Ishikawa (cell line): ENCODE results near the gene B3GAT2.

Source experiments
- CEBPB ChIP-seq: IDR thresholded peaks from 2 replicates; pipeline ENCODE4 v1.6.1; 2012
- CREB1 ChIP-seq: IDR thresholded peaks from 2 replicates; pipeline ENCODE4 v1.6.1; 2012; ENCODE audit warnings: low read depth
- EGR1 ChIP-seq: IDR thresholded peaks from 2 replicates; pipeline ENCODE4 v1.6.1; 2012
- EP300 ChIP-seq: IDR thresholded peaks from 2 replicates; pipeline ENCODE4 v1.6.1; 2012; ENCODE audit warnings: borderline replicate concordance
- FOXM1 ChIP-seq: IDR thresholded peaks from 2 replicates; pipeline ENCODE4 v1.6.1; 2012; ENCODE audit warnings: low read depth, borderline replicate concordance
- NFIC ChIP-seq: IDR thresholded peaks from 2 replicates; pipeline ENCODE4 v1.6.1; 2012
- RAD21 ChIP-seq: IDR thresholded peaks from 2 replicates; pipeline ENCODE4 v1.6.1; 2012; ENCODE audit warnings: low read depth
- TAF1 ChIP-seq: IDR thresholded peaks from 2 replicates; pipeline ENCODE4 v1.6.1; 2012; ENCODE audit warnings: low read depth, mild to moderate bottlenecking
- TCF12 ChIP-seq: IDR thresholded peaks from 2 replicates; pipeline ENCODE4 v1.6.1; 2012; ENCODE audit warnings: low read depth
- TEAD4 ChIP-seq: IDR thresholded peaks from 2 replicates; pipeline ENCODE4 v1.6.1; 2012
- YY1 ChIP-seq: IDR thresholded peaks from 2 replicates; pipeline ENCODE4 v1.6.1; 2012; ENCODE audit warnings: low read depth
- ZBTB7A ChIP-seq: IDR thresholded peaks from 2 replicates; pipeline ENCODE4 v1.6.1; 2012; ENCODE audit warnings: low read depth
- TF ChIP-seq, protein P1 (sequence below): IDR thresholded peaks from 2 replicates; pipeline ENCODE4 v1.6.1; 2012
- TF ChIP-seq, protein P2 (sequence below): IDR thresholded peaks from 2 replicates; pipeline ENCODE4 v1.6.1; 2012; ENCODE audit warnings: low read depth, mild to moderate bottlenecking
- TF ChIP-seq, protein P3 (sequence below): IDR thresholded peaks from 2 replicates; pipeline ENCODE4 v1.6.1; 2012

Gene B3GAT2

DNA sequence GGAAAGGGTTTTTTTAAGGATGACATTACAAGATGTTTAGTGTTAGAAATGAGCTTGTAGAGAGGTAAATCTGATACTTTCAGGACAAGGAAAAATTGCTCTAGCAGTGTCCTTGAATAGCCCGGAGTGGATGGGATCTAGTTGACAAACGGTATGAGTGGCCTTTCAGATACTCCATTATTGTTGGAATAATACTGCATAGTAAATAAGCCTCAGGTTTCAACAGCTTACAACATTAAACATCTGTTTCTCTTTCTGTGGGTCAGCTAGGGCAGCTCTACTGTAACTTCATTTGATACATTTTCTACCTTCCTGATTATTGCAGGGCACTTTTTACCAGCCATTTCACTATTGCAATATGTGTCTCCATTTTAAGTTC, 118.0 kb downstream of the B3GAT2 start:
- TF ChIP-seq YY1 (no peak), TAF1 (no peak), NFIC (no peak), EGR1 (no peak), CEBPB (no peak), ZBTB7A (no peak), FOXM1 (no peak)

DNA sequence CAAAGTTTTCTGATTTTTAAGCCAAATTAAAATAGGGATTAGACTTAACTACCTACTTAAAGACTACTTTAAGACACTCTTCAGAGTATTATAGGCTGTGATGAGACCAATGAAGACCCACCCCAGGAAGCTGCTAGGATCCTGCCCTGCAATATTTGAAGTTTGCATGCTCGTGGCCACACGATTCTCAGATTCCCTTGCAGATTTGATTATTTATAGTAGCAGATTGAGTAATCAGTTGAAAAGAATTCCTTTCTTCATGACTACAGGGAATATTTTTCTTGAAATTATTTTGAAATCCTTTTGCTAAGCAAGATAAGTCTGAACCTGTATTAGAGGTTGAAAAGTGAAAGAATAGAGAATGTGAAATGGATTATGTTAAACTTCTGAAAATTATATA, 122.3 kb downstream of the B3GAT2 start:
- TF ChIP-seq ZBTB7A (no peak), CEBPB (no peak), RAD21 (no peak), NFIC (no peak), TEAD4 (no peak), EGR1 (no peak), TCF12 (no peak), EP300 (no peak), YY1 (no peak), FOXM1 (no peak), TAF1 (no peak), CREB1 (no peak)
- TF ChIP-seq, protein P1, sequence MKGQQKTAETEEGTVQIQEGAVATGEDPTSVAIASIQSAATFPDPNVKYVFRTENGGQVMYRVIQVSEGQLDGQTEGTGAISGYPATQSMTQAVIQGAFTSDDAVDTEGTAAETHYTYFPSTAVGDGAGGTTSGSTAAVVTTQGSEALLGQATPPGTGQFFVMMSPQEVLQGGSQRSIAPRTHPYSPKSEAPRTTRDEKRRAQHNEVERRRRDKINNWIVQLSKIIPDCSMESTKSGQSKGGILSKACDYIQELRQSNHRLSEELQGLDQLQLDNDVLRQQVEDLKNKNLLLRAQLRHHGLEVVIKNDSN = no peak
- TF ChIP-seq, protein P2, sequence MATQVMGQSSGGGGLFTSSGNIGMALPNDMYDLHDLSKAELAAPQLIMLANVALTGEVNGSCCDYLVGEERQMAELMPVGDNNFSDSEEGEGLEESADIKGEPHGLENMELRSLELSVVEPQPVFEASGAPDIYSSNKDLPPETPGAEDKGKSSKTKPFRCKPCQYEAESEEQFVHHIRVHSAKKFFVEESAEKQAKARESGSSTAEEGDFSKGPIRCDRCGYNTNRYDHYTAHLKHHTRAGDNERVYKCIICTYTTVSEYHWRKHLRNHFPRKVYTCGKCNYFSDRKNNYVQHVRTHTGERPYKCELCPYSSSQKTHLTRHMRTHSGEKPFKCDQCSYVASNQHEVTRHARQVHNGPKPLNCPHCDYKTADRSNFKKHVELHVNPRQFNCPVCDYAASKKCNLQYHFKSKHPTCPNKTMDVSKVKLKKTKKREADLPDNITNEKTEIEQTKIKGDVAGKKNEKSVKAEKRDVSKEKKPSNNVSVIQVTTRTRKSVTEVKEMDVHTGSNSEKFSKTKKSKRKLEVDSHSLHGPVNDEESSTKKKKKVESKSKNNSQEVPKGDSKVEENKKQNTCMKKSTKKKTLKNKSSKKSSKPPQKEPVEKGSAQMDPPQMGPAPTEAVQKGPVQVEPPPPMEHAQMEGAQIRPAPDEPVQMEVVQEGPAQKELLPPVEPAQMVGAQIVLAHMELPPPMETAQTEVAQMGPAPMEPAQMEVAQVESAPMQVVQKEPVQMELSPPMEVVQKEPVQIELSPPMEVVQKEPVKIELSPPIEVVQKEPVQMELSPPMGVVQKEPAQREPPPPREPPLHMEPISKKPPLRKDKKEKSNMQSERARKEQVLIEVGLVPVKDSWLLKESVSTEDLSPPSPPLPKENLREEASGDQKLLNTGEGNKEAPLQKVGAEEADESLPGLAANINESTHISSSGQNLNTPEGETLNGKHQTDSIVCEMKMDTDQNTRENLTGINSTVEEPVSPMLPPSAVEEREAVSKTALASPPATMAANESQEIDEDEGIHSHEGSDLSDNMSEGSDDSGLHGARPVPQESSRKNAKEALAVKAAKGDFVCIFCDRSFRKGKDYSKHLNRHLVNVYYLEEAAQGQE = no peak
- TF ChIP-seq, protein P3, sequence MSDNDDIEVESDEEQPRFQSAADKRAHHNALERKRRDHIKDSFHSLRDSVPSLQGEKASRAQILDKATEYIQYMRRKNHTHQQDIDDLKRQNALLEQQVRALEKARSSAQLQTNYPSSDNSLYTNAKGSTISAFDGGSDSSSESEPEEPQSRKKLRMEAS = no peak

DNA sequence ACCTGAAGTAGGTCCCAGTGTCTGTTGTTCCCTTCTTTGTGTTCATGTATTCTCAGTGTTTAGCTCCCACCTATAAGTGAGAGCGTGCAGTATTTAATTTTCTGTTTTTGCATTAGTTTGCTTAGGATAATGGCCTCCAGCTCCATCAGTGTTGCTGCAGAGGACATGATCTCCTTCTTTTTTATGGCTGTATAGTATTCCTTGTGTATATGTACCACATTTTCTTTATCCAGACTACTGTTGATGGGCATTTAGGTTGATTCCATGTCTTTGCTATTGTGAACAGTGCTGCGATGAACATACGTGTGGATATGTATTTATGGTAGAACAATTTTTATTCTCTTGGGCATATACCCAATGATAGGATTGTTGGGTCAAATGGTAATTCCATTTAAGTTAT, 125.4 kb downstream of the B3GAT2 start:
- TF ChIP-seq CREB1 (no peak), YY1 (no peak), TEAD4 (no peak)
- TF ChIP-seq, protein P3 = no peak

DNA sequence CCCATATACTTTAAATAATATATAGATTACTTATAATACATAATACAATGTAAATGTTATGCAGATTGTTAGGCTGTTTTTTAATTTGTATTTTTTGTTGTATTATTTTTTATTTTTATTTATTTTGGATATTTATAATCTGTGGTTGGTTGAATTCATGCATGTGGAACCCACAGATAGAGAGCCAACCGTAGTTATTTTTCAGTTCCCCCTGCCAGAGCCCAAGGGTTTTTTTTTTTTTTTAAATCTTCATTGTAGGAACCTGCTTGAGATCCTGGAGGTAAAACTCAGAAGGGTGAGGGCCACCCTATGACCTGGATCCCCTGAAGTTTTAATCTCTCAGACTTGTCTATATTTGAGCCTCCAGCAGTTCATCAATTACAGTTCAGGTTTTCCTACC, 133.2 kb downstream of the B3GAT2 start:
- TF ChIP-seq RAD21 (no peak), FOXM1 (no peak), YY1 (no peak), ZBTB7A (no peak), EGR1 (no peak), CEBPB (no peak), NFIC (no peak), CREB1 (no peak), EP300 (no peak), TAF1 (no peak)
- TF ChIP-seq, protein P3 = no peak
- TF ChIP-seq, protein P1 = no peak

DNA sequence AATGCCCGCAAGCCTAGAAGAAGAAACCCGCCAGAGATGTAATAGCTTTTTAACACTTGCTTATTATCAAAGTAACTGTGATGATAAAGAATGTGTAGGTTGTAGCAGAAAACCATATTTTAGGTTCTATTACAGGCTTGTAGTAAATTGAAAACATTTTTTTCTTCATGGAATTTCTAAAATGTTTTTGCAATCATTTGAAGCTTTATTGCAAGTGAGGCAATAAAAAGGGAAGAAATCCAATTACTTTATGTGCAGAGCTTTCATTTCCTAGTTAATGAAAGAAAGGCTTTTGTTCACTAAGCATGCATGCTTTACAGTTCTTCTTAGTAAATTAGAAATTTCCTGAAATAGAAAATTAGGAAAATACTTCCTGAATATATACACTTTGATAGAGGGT, 135.1 kb downstream of the B3GAT2 start:
- TF ChIP-seq CREB1 (no peak), CEBPB (no peak), ZBTB7A (no peak), FOXM1 (no peak), TCF12 (no peak), TEAD4 (no peak), NFIC (no peak), RAD21 (no peak), EP300 (no peak), YY1 (no peak)
- TF ChIP-seq, protein P2 = no peak
- TF ChIP-seq, protein P3 = no peak
- TF ChIP-seq, protein P1 = no peak
